Activated CD4-positive, alpha-beta T cell treated with anti-CD3 and anti-CD28 coated beads, Interleukin-2, amount 50 U/mL, for 4 hours (primary cell): Measurements from ENCODE around the gene EIF4E2.

Experiments used
- DNase-seq, 2 experiments: peaks; one replicate each; pipeline ENCODE4 v3.0.0-alpha.2; 2020

EIF4E2 gene

GRCh38 chr2:232539298-232540231 lies 10.9 kb upstream of the EIF4E2 start, which contains the start of gene CHRNG:
Gene CHRNG, plus strand, starts transcription at chr2:232539692. Its CDS starts 56 bp downstream, at chr2:232539748.
- no peak for DNase-seq

- no peak for DNase-seq
These were observed 9.9 kb upstream of the EIF4E2 start for GRCh38 chr2:232540441-232541041.

GRCh38 chr2:232541195-232541960 lies 9.1 kb upstream of the EIF4E2 start:
- DNase-seq = no peak

GRCh38 chr2:232541961-232542714 lies 8.4 kb upstream of the EIF4E2 start:
- no peak for DNase-seq

- no peak for DNase-seq
These were observed 7.6 kb upstream of the EIF4E2 start for GRCh38 chr2:232542715-232543467.

- no peak for DNase-seq
These were observed 7.0 kb upstream of the EIF4E2 start for GRCh38 chr2:232543491-232543890.

GRCh38 chr2:232543928-232544631 lies 6.4 kb upstream of the EIF4E2 start:
- no peak for DNase-seq

GRCh38 chr2:232544674-232545073 lies 5.8 kb upstream of the EIF4E2 start:
- no peak for DNase-seq

- DNase-seq = no peak
These were observed 4.7 kb upstream of the EIF4E2 start for GRCh38 chr2:232545511-232546375.

GRCh38 chr2:232547991-232548390 lies 2.5 kb upstream of the EIF4E2 start:
- DNase-seq = no peak

- DNase-seq = no peak
These were observed 685 bp upstream of the EIF4E2 start for GRCh38 chr2:232549655-232550353.

GRCh38 chr2:232551250-232551638 lies 755 bp downstream of the EIF4E2 start:
- DNase-seq = no peak

- DNase-seq = no peak
These were observed 1.3 kb downstream of the EIF4E2 start for GRCh38 chr2:232551776-232552175.

- no peak for DNase-seq
These were observed 5.9 kb downstream of the EIF4E2 start for GRCh38 chr2:232556426-232556825.

- DNase-seq = no peak
These were observed 12.1 kb downstream of the EIF4E2 start for GRCh38 chr2:232562515-232563151.

GRCh38 chr2:232563580-232563979 lies 13.1 kb downstream of the EIF4E2 start:
- DNase-seq = no peak

- DNase-seq = no peak
These were observed 17.2 kb downstream of the EIF4E2 start for GRCh38 chr2:232567721-232568120.

GRCh38 chr2:232568161-232568560 lies 17.7 kb downstream of the EIF4E2 start:
- DNase-seq = no peak

- no peak for DNase-seq
These were observed 19.1 kb downstream of the EIF4E2 start for GRCh38 chr2:232569541-232569940.
